Measurements from ENCODE around the gene CTNNA3. TPM values are rescaled to one million over a fixed set of nuclear protein-coding genes. Genes with fewer than 3 reads are reported as not detected.

The CTNNA3 gene
- total RNA-seq, 1 donor from 2014 or later, result not detected

DNA sequence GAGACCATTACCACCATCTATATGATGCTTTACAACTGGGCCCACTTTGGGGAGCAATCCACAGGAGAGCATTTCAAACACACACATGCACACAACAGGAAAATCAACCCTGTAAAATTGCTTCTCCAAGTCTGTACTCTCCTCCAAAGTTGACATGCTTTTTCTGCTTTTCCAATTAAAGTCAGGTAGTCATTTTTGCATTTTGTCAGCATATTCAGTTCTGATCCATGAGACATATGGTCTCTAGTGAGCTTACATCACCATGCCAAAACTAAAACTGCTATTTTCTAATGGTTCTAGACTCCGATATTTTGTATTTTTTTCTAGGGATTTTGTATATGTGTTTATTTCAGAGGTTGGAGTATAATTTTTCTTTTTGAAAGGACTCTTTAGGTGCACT lies 1143.7 kb downstream of the CTNNA3 start:
- H3K9me3 Mint-ChIP-seq, result peaks cover 5% of the 10 kb centered on the region
- no peaks in the 10 kb centered on the region for H3K36me3 Mint-ChIP-seq (ENCODE audit: low read depth)
- intact Hi-C loops (cut with micrococcal nuclease), result no loop called here
- H3K27ac Mint-ChIP-seq, result no peak overlapping the region
- H3K4me3 Mint-ChIP-seq (ENCODE audit: low read depth), result no peak overlapping the region
- H3K27me3 Mint-ChIP-seq (ENCODE audit: low read depth), result no peaks in the 10 kb centered on the region
- no peak for DNase-seq (ENCODE audit: low spot score)
- H3K4me1 Mint-ChIP-seq (ENCODE audit: low read depth), result no peaks in the 10 kb centered on the region

GRCh38 chr10:66550351-66550750 lies 1145.6 kb downstream of the CTNNA3 start:
- no peaks in the 10 kb centered on the region for H3K27me3 Mint-ChIP-seq (ENCODE audit: low read depth)
- H3K4me1 Mint-ChIP-seq (ENCODE audit: low read depth), result no peaks in the 10 kb centered on the region
- H3K27ac Mint-ChIP-seq, result no peak overlapping the region
- intact Hi-C loops (cut with micrococcal nuclease), result no loop called here
- no peak for DNase-seq (ENCODE audit: low spot score)
- H3K36me3 Mint-ChIP-seq (ENCODE audit: low read depth), result no peaks in the 10 kb centered on the region
- H3K4me3 Mint-ChIP-seq (ENCODE audit: low read depth), result no peak overlapping the region
- peaks cover 5% of the 10 kb centered on the region for H3K9me3 Mint-ChIP-seq

DNA sequence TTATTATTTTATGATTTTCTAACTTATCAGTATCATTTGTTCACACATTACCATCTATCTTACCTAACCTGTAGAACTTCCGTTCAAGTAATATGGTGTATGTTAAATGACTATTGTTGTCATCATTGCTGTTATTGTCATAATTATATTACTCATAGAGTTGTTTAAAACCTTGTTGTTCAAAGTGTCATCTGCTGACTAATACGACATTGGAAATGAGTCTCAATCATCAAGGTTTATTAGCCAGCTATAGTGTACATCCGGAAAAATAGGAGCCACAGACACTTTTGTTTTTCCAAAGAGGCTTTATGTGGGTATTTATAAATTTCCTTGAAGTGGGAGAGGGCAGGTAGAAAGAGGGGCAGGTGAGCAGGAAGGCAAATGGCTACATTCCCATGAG lies 1157.1 kb downstream of the CTNNA3 start:
- no peak overlapping the region for H3K4me3 Mint-ChIP-seq (ENCODE audit: low read depth)

GRCh38 chr10:66538371-66538770 lies 1157.6 kb downstream of the CTNNA3 start:
- intact Hi-C loops (cut with micrococcal nuclease), result no loop called here
- DNase-seq (ENCODE audit: low spot score), result no peak
- peaks cover 15% of the 10 kb centered on the region for H3K9me3 Mint-ChIP-seq
- no peaks in the 10 kb centered on the region for H3K36me3 Mint-ChIP-seq (ENCODE audit: low read depth)
- no peak overlapping the region for H3K4me3 Mint-ChIP-seq (ENCODE audit: low read depth)
- H3K27ac Mint-ChIP-seq, result no peak overlapping the region
- no peaks in the 10 kb centered on the region for H3K27me3 Mint-ChIP-seq (ENCODE audit: low read depth)
- H3K4me1 Mint-ChIP-seq (ENCODE audit: low read depth), result no peaks in the 10 kb centered on the region

More for the DNA sequence above, 1157.1 kb downstream of the CTNNA3 start:
- Mint-ChIP-seq H3K27me3 (ENCODE audit: low read depth) (no peaks in the 10 kb centered on the region), H3K9me3 (peaks cover 15% of the 10 kb centered on the region), H3K27ac (no peak overlapping the region), H3K4me1 (ENCODE audit: low read depth) (no peaks in the 10 kb centered on the region), H3K36me3 (ENCODE audit: low read depth) (no peaks in the 10 kb centered on the region)
- intact Hi-C loops (cut with micrococcal nuclease), result no loop called here
- no peak for DNase-seq (ENCODE audit: low spot score)

DNA sequence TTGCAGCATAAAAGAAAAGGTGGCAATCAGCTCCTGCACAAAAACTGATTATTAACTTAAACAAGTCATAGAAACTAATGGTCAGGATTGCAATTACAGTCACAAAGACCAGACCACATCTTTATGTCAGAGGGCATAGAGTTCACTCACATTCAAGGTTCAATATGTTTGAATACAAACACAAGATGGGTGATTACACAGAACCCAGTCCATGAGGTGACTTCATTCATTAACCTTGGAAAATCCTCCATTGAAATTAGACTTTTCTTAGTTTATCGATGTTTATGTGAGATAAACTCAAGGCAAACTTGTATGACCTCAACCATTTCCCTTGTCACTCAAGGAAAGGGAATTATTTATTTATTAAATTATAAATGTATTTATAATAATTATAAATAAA lies 1158.8 kb downstream of the CTNNA3 start:
- no peaks in the 10 kb centered on the region for H3K36me3 Mint-ChIP-seq (ENCODE audit: low read depth)
- H3K4me3 Mint-ChIP-seq (ENCODE audit: low read depth), result no peak overlapping the region
- H3K27ac Mint-ChIP-seq, result no peak overlapping the region
- peaks cover 15% of the 10 kb centered on the region for H3K9me3 Mint-ChIP-seq
- intact Hi-C loops (cut with micrococcal nuclease), result no loop called here
- no peak for DNase-seq (ENCODE audit: low spot score)
- H3K4me1 Mint-ChIP-seq (ENCODE audit: low read depth), result no peaks in the 10 kb centered on the region
- no peaks in the 10 kb centered on the region for H3K27me3 Mint-ChIP-seq (ENCODE audit: low read depth)

DNA sequence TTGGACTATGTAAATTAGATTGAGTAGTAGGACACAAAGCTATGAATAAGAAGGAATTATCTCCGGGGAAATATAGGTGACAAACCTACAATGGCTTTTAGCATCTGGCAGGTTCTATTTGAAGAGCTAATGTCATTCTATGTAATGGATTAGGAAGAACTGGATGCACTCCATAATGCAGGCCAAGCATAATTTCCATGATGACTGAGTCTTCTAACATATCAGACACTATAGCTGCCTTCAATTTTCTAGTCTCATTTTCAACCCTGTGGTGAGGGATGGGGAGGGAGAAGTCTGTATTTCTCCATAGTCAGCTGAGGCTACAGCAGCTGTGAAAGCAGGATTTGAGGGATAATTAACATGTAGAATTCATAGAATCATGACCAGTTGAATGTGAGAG lies 1160.6 kb downstream of the CTNNA3 start:
- Mint-ChIP-seq H3K4me3 (ENCODE audit: low read depth) (no peak overlapping the region), H3K27ac (no peak overlapping the region), H3K9me3 (peaks cover 12% of the 10 kb centered on the region), H3K27me3 (ENCODE audit: low read depth) (no peaks in the 10 kb centered on the region), H3K4me1 (ENCODE audit: low read depth) (no peaks in the 10 kb centered on the region), H3K36me3 (ENCODE audit: low read depth) (no peaks in the 10 kb centered on the region)
- intact Hi-C loops (cut with micrococcal nuclease), result no loop called here
- no peak for DNase-seq (ENCODE audit: low spot score)

- intact Hi-C loops (cut with micrococcal nuclease), result no loop called here
- H3K4me1 Mint-ChIP-seq (ENCODE audit: low read depth), result no peaks in the 10 kb centered on the region
Measured at GRCh38 chr10:66534866-66535265, 1161.1 kb downstream of the CTNNA3 start.

DNA sequence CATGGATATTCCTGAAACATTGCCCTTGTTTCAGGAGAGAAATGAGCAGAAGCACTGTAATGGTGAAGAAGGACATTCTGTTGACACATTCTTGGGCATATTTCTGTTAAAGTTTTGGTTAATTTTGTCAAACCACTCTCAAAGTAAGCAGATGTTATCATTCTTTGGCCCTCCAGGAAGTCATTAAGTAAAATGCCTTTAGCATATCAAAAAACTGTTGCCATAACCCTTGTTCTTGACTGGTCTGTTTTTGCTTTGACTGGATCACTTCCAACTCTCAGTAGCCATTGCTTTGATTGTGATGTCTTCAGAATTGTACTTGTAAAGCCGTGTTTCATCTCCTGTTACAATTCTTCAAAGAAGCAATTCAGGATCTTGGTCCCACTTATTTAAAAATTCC lies 1174.5 kb downstream of the CTNNA3 start:
- Mint-ChIP-seq H3K4me3 (ENCODE audit: low read depth) (no peak overlapping the region), H3K27me3 (ENCODE audit: low read depth) (no peaks in the 10 kb centered on the region), H3K36me3 (ENCODE audit: low read depth) (no peaks in the 10 kb centered on the region), H3K27ac (no peak overlapping the region), H3K9me3 (peaks cover 14% of the 10 kb centered on the region), H3K4me1 (ENCODE audit: low read depth) (no peaks in the 10 kb centered on the region)
- DNase-seq (ENCODE audit: low spot score), result no peak
- intact Hi-C loops (cut with micrococcal nuclease), result no loop called here

More at GRCh38 chr10:66534866-66535265, 1161.1 kb downstream of the CTNNA3 start:
- no peak for DNase-seq (ENCODE audit: low spot score)
- no peaks in the 10 kb centered on the region for H3K27me3 Mint-ChIP-seq (ENCODE audit: low read depth)
- H3K9me3 Mint-ChIP-seq, result peaks cover 12% of the 10 kb centered on the region
- no peak overlapping the region for H3K4me3 Mint-ChIP-seq (ENCODE audit: low read depth)
- no peak overlapping the region for H3K27ac Mint-ChIP-seq
- no peaks in the 10 kb centered on the region for H3K36me3 Mint-ChIP-seq (ENCODE audit: low read depth)

DNA sequence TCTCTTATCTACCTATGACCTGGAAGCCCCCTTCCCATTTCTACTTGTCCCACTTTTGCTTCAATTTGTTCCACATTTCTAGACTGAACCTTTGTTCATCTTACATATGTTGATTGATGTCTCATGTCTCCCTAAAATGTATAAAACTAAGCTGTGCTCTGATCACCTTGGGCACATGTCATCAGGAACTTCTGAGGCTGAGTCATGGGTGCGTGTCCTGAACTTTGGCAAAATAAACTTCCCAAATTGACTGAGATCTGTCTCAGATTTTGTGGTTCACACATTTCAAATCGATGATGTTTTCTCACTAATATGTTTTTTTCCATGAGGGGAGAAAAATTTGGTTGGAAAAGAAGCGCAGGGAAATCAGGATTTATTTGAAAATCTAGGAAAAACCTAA lies 1176.4 kb downstream of the CTNNA3 start:
- intact Hi-C loops (cut with micrococcal nuclease), result no loop called here
- no peaks in the 10 kb centered on the region for H3K4me1 Mint-ChIP-seq (ENCODE audit: low read depth)
- no peak overlapping the region for H3K4me3 Mint-ChIP-seq (ENCODE audit: low read depth)

GRCh38 chr10:66514666-66515065 lies 1181.3 kb downstream of the CTNNA3 start:
- no peaks in the 10 kb centered on the region for H3K4me1 Mint-ChIP-seq (ENCODE audit: low read depth)
- no peak for DNase-seq (ENCODE audit: low spot score)
- intact Hi-C loops (cut with micrococcal nuclease), result no loop called here
- H3K27ac Mint-ChIP-seq, result no peak overlapping the region
- H3K9me3 Mint-ChIP-seq, result peaks cover 6% of the 10 kb centered on the region
- H3K4me3 Mint-ChIP-seq (ENCODE audit: low read depth), result no peak overlapping the region
- H3K27me3 Mint-ChIP-seq (ENCODE audit: low read depth), result no peaks in the 10 kb centered on the region
- no peaks in the 10 kb centered on the region for H3K36me3 Mint-ChIP-seq (ENCODE audit: low read depth)

More for the DNA sequence above, 1176.4 kb downstream of the CTNNA3 start:
- Mint-ChIP-seq H3K27me3 (ENCODE audit: low read depth) (no peaks in the 10 kb centered on the region), H3K36me3 (ENCODE audit: low read depth) (no peaks in the 10 kb centered on the region), H3K27ac (no peak overlapping the region), H3K9me3 (peaks cover 12% of the 10 kb centered on the region)
- DNase-seq (ENCODE audit: low spot score), result no peak

- Mint-ChIP-seq H3K4me1 (ENCODE audit: low read depth) (no peaks in the 10 kb centered on the region), H3K36me3 (ENCODE audit: low read depth) (no peaks in the 10 kb centered on the region), H3K9me3 (no peaks in the 10 kb centered on the region), H3K27ac (no peak overlapping the region), H3K27me3 (ENCODE audit: low read depth) (no peaks in the 10 kb centered on the region), H3K4me3 (ENCODE audit: low read depth) (no peak overlapping the region)
- intact Hi-C loops (cut with micrococcal nuclease), result no loop called here
- DNase-seq (ENCODE audit: low spot score), result no peak
Measured at GRCh38 chr10:66513504-66513903, 1182.5 kb downstream of the CTNNA3 start.

DNA sequence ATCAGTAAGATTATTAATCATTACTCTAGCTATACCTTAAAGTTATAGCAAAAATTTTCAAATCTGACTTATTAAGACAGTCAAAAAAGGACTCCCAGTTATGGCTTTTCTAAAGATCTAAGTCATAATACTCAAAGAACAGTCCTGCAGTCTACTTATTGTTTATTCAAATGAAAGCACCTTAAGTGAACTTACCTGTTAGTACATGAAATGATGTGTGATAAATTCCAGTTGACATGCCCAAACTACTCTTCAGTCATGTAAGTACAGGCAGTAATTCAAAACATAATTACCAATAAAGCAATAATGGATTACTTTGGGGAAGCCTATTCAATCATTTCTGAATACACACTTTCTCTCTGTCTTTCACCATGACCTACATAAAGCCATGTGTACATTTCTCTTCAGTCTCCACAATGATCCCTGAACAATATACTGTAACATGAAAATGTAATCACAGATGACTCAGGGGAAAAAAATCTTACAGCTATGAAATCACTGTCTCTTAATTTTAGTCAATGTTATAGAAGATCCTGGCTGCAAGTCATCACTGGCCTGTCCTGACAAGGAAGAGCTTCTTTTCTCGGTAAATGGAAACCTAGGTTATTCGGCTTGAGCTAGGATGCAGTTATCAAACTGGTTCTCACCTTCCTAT lies 1190.9 kb downstream of the CTNNA3 start:
- intact Hi-C loops (cut with micrococcal nuclease), result no loop called here
- DNase-seq (ENCODE audit: low spot score), result no peak
- H3K4me1 Mint-ChIP-seq (ENCODE audit: low read depth), result no peaks in the 10 kb centered on the region
- no peak overlapping the region for H3K27ac Mint-ChIP-seq
- H3K9me3 Mint-ChIP-seq, result peaks cover 4% of the 10 kb centered on the region
- H3K36me3 Mint-ChIP-seq (ENCODE audit: low read depth), result no peaks in the 10 kb centered on the region
- H3K27me3 Mint-ChIP-seq (ENCODE audit: low read depth), result no peaks in the 10 kb centered on the region
- H3K4me3 Mint-ChIP-seq (ENCODE audit: low read depth), result no peak overlapping the region

DNA sequence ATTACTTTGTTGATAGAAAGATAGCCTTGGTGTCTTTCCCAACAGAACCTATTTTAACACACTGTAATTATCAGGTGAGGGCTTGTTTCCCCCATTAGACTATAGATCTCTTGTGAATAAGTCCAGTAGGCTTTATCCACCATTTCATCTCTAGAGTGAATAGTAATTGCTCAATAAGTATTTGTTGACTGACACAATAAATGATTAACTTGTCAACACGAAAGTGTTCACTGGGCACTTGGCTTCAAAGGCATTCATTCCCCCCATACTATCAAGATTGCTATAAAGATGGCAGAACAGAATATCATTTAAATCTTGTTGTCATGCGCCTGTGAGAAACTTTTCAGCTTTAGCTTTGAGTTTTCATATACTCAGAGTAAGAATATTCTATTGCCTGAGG lies 1194.6 kb downstream of the CTNNA3 start:
- H3K27me3 Mint-ChIP-seq (ENCODE audit: low read depth), result no peaks in the 10 kb centered on the region
- intact Hi-C loops (cut with micrococcal nuclease), result no loop called here

DNA sequence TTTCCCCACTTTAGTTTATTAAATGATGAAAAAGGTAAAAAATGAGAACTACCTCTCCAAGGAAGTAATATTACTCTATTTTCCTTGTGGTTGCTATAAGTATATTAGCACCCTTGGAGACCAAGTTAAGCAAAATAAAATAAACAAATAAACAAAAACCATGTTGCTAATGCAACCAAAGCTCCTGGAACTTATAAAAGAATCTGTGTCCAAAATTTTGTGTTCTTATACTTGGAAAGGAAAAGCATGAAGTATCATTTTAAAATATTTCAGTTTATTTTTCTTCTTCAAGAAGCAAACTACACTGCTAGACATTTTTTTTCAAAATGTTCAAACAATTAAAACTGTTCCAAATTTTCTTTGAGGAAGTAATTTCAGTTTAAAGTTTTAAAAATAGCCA lies 1212.0 kb downstream of the CTNNA3 start:
- DNase-seq (ENCODE audit: low spot score), result no peak
- Mint-ChIP-seq H3K4me3 (ENCODE audit: low read depth) (no peak overlapping the region), H3K9me3 (peaks cover 15% of the 10 kb centered on the region), H3K27ac (no peak overlapping the region), H3K4me1 (ENCODE audit: low read depth) (no peaks in the 10 kb centered on the region), H3K36me3 (ENCODE audit: low read depth) (no peaks in the 10 kb centered on the region), H3K27me3 (ENCODE audit: low read depth) (no peaks in the 10 kb centered on the region)
- intact Hi-C loops (cut with micrococcal nuclease), result no loop called here

More for the DNA sequence above, 1194.6 kb downstream of the CTNNA3 start:
- no peak for DNase-seq (ENCODE audit: low spot score)
- no peak overlapping the region for H3K4me3 Mint-ChIP-seq (ENCODE audit: low read depth)
- H3K9me3 Mint-ChIP-seq, result no peaks in the 10 kb centered on the region
- H3K27ac Mint-ChIP-seq, result no peak overlapping the region
- H3K36me3 Mint-ChIP-seq (ENCODE audit: low read depth), result no peaks in the 10 kb centered on the region
- no peaks in the 10 kb centered on the region for H3K4me1 Mint-ChIP-seq (ENCODE audit: low read depth)
